Measurements from ENCODE around the gene SLC35F3. TPM values are rescaled to one million over a fixed set of nuclear protein-coding genes. Genes with fewer than 3 reads are reported as not detected.

Gene SLC35F3
- total and polyA plus RNA-seq, 9 of the 15 experiments (the other 6 are each of a cell fraction or from before 2014, with no cell fraction given) = 0.04 to 0.07 (median 0.04) TPM; not detected in 6

GRCh38 chr1:234079896-234080295 is 175.4 kb downstream of the SLC35F3 start:
- Histone ChIP-seq H3K9me3 (replicated peaks; ENCODE audit: control insufficient read depth, insufficient read depth, low read depth, low read length) (no peaks in the 10 kb centered on the region), H3K4me3 (no peak overlapping the region), H3K27me3 (ENCODE audit: control insufficient read depth in 2 of 2, insufficient read depth in 2 of 2, low read length in 2 of 2) (no peaks in the 10 kb centered on the region; a peak in 1 of 5 replicates), H3K27ac (ENCODE audit: extremely low read depth, low read depth, low read length) (no peak overlapping the region), H3K79me2 (ENCODE audit: control insufficient read depth, insufficient read depth, low read length) (no peaks in the 10 kb centered on the region), H3K9me1 (ENCODE audit: control insufficient read depth, insufficient read depth, low read length) (no peaks in the 10 kb centered on the region), H3K4me2 (ENCODE audit: insufficient read depth, low read length) (no peak overlapping the region), H3K36me3 (ENCODE audit: control insufficient read depth, insufficient read depth, low read length) (no peaks in the 10 kb centered on the region), H3K9ac (ENCODE audit: insufficient read depth in 1 of 2, low read depth in 2 of 2, low read length in 2 of 2) (no peak overlapping the region), H2AFZ (ENCODE audit: low read depth, low read length) (no peak overlapping the region), H4K20me1 (replicated peaks; ENCODE audit: control insufficient read depth, insufficient read depth, low read length) (no peaks in the 10 kb centered on the region), H3K4me1 (replicated peaks in 1 of 2; ENCODE audit: control insufficient read depth in 2 of 2, insufficient read depth in 2 of 2, low read length in 2 of 2) (no peaks in the 10 kb centered on the region)
- no peak for FAIRE-seq
- intact Hi-C loops (cut with micrococcal nuclease) (no loop called here), in situ Hi-C loops (cut with MboI) (no loop called here)
- CTCF ChIA-PET (ENCODE audit: low intra/inter-chr PET ratio) = no interaction called here
- BruUV-seq (replicated peaks) = no TSS peak
- no peak for DNase-seq (ENCODE audit: extremely low read depth in 1 of 4, low spot score in 3 of 4)
- 0% methylated on average over 3 of the region's 3 CpGs for WGBS (ENCODE audit: insufficient coverage, low coverage, missing lambda C conversion rate)
- POLR2A ChIA-PET = no interaction called here
- ATAC-seq = no peak
- TF ChIP-seq MTF1 (CRISPR knock-in tag; IDR thresholded peaks at IDR 0.05; ENCODE audit: borderline replicate concordance) (no peak), CHAMP1 (IDR thresholded peaks at IDR 0.05) (no peak), BHLHE40 (IDR thresholded peaks at IDR 0.05; ENCODE audit: low read length) (no peak), POU5F1 (IDR thresholded peaks at IDR 0.05; ENCODE audit: borderline replicate concordance, low read depth, low read length, partially characterized antibody) (no peak), SMARCB1 (IDR thresholded peaks at IDR 0.05; ENCODE audit: insufficient read length, low read depth) (no peak), ZBTB26 (CRISPR knock-in tag; IDR thresholded peaks at IDR 0.05) (no peak), TEAD1 (CRISPR knock-in tag; IDR thresholded peaks at IDR 0.05) (no peak), SP2 (IDR thresholded peaks at IDR 0.05; ENCODE audit: extremely low read depth, low read depth, low read length, poor library complexity, severe bottlenecking) (no peak)
- TF ChIP-seq, protein P1, sequence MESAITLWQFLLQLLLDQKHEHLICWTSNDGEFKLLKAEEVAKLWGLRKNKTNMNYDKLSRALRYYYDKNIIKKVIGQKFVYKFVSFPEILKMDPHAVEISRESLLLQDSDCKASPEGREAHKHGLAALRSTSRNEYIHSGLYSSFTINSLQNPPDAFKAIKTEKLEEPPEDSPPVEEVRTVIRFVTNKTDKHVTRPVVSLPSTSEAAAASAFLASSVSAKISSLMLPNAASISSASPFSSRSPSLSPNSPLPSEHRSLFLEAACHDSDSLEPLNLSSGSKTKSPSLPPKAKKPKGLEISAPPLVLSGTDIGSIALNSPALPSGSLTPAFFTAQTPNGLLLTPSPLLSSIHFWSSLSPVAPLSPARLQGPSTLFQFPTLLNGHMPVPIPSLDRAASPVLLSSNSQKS (CRISPR knock-in tag; IDR thresholded peaks at IDR 0.05) = no peak
- TF ChIP-seq, protein P2, sequence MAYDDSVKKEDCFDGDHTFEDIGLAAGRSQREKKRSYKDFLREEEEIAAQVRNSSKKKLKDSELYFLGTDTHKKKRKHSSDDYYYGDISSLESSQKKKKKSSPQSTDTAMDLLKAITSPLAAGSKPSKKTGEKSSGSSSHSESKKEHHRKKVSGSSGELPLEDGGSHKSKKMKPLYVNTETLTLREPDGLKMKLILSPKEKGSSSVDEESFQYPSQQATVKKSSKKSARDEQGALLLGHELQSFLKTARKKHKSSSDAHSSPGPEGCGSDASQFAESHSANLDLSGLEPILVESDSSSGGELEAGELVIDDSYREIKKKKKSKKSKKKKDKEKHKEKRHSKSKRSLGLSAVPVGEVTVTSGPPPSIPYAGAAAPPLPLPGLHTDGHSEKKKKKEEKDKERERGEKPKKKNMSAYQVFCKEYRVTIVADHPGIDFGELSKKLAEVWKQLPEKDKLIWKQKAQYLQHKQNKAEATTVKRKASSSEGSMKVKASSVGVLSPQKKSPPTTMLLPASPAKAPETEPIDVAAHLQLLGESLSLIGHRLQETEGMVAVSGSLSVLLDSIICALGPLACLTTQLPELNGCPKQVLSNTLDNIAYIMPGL (CRISPR knock-in tag; IDR thresholded peaks at IDR 0.05) = no peak

Measured in K562 (cell line).